Mesenchymal stem cell (in vitro differentiated cells and primary cell): ENCODE results near the gene MNX1.

ENCODE experiments used
- DNase-seq: peaks from one replicate; pipeline ENCODE4 v3.0.0-alpha.2; 2013
- H2AFZ ChIP-seq: one replicate; pipeline ENCODE4 v1.6.1; 2013; ENCODE audit warnings: low read depth, mild to moderate bottlenecking, control low read depth, inconsistent platforms, low read length, moderate library complexity
- H2AK5ac ChIP-seq: 2 replicates; pipeline ENCODE4 v1.6.1; 2013; ENCODE audit warnings: low read length, moderate library complexity, mild to moderate bottlenecking, inconsistent platforms; ENCODE audit not compliant: severe bottlenecking
- H2BK120ac ChIP-seq: one replicate; pipeline ENCODE4 v1.6.1; 2013; ENCODE audit warnings: low read depth, mild to moderate bottlenecking, inconsistent platforms, low read length, moderate library complexity
- H2BK12ac ChIP-seq, 2 experiments: one replicate each; pipeline ENCODE4 v1.6.1; 2013; ENCODE audit warnings: inconsistent platforms in 2 of 2, low read length in 2 of 2, mild to moderate bottlenecking in 2 of 2, moderate library complexity in 2 of 2, control low read depth in 1 of 2
- H2BK15ac ChIP-seq: one replicate; pipeline ENCODE4 v1.6.1; 2013; ENCODE audit warnings: mild to moderate bottlenecking, low read depth, inconsistent platforms; ENCODE audit not compliant: poor library complexity, severe bottlenecking
- H2BK5ac ChIP-seq: 2 replicates; pipeline ENCODE4 v1.6.1; 2013; ENCODE audit warnings: low read depth, mild to moderate bottlenecking, low read length, control low read depth, inconsistent platforms; ENCODE audit not compliant: poor library complexity, severe bottlenecking
- H3K14ac ChIP-seq, 2 experiments: one replicate each; pipeline ENCODE4 v1.6.1; 2013; ENCODE audit warnings: inconsistent platforms in 2 of 2, low read length in 2 of 2, control low read depth in 1 of 2, mild to moderate bottlenecking in 1 of 2, moderate library complexity in 1 of 2
- H3K18ac ChIP-seq, 2 experiments: one replicate each; pipeline ENCODE4 v1.6.1; 2013; ENCODE audit warnings: inconsistent platforms in 2 of 2, low read length in 2 of 2, control low read depth in 1 of 2, low read depth in 1 of 2, mild to moderate bottlenecking in 1 of 2
- H3K23ac ChIP-seq, 2 experiments: one replicate each; pipeline ENCODE4 v1.6.1; 2013; ENCODE audit warnings: inconsistent platforms in 2 of 2, low read length in 2 of 2, mild to moderate bottlenecking in 2 of 2, moderate library complexity in 2 of 2, control low read depth in 1 of 2
- H3K27ac ChIP-seq: 2 replicates; pipeline ENCODE4 v1.5.1; 2013; ENCODE audit warnings: mild to moderate bottlenecking, moderate library complexity, low read length, control low read depth, inconsistent platforms; ENCODE audit not compliant: poor library complexity, severe bottlenecking
- H3K27me3 ChIP-seq, 2 experiments: 2 replicates each; pipeline versions ENCODE4 v1.6.1 to v1.7.0; 2013; ENCODE audit warnings: low read length in 2 of 2, mild to moderate bottlenecking in 2 of 2, moderate library complexity in 2 of 2, control low read depth in 1 of 2, inconsistent platforms in 1 of 2; ENCODE audit not compliant: control insufficient read depth in 1 of 2, insufficient read depth in 1 of 2
- H3K36me3 ChIP-seq, 2 experiments: 2 replicates each; pipeline versions ENCODE4 v1.6.1 to v1.7.0; 2013; ENCODE audit warnings: low read length in 2 of 2, control low read depth in 1 of 2, inconsistent platforms in 1 of 2, low read depth in 1 of 2, mild to moderate bottlenecking in 1 of 2; ENCODE audit not compliant: insufficient read depth in 2 of 2, control insufficient read depth in 1 of 2
- H3K4ac ChIP-seq, 2 experiments: one replicate each; pipeline ENCODE4 v1.6.1; 2013; ENCODE audit warnings: inconsistent platforms in 2 of 2, low read length in 2 of 2, mild to moderate bottlenecking in 2 of 2, moderate library complexity in 2 of 2, control low read depth in 1 of 2, low read depth in 1 of 2
- H3K4me1 ChIP-seq: 2 replicates; pipeline ENCODE4 v1.6.1; 2013; ENCODE audit warnings: low read depth, low read length, control low read depth; ENCODE audit not compliant: control insufficient read depth, insufficient read depth
- H3K4me2 ChIP-seq: 2 replicates; pipeline ENCODE4 v1.6.1; 2013; ENCODE audit warnings: low read length, mild to moderate bottlenecking, inconsistent platforms; ENCODE audit not compliant: poor library complexity, severe bottlenecking
- H3K4me3 ChIP-seq, 2 experiments: 2 replicates each; pipeline versions ENCODE4 v1.5.1 to v1.7.0; 2013; ENCODE audit warnings: low read length in 2 of 2, mild to moderate bottlenecking in 2 of 2, control low read depth in 1 of 2, low read depth in 1 of 2; ENCODE audit not compliant: insufficient read depth in 1 of 2
- H3K79me1 ChIP-seq: replicated peaks from 2 replicates; pipeline ENCODE4 v1.6.1; 2013; ENCODE audit warnings: mild to moderate bottlenecking, control low read depth, low read length, inconsistent platforms; ENCODE audit not compliant: poor library complexity, severe bottlenecking
- H3K9ac ChIP-seq: 2 replicates; pipeline ENCODE4 v1.7.0; 2013; ENCODE audit warnings: mild to moderate bottlenecking, low read length, moderate library complexity
- H3K9me3 ChIP-seq: 2 replicates; pipeline ENCODE4 v1.7.0; 2013; ENCODE audit warnings: mild to moderate bottlenecking, low read length; ENCODE audit not compliant: control insufficient read depth
- H4K8ac ChIP-seq: one replicate; pipeline ENCODE4 v1.6.1; 2013; ENCODE audit warnings: inconsistent platforms, mild to moderate bottlenecking, low read length, moderate library complexity
- H4K91ac ChIP-seq: one replicate; pipeline ENCODE4 v1.6.1; 2013; ENCODE audit warnings: mild to moderate bottlenecking, low read length, inconsistent platforms
- WGBS: methylation state at CpG from one replicate; pipeline ENCODE4 v1.1.7; 2013; ENCODE audit warnings: mixed read lengths; 5-methylcytosine and 5-hydroxymethylcytosine counted together

The MNX1 gene

DNA sequence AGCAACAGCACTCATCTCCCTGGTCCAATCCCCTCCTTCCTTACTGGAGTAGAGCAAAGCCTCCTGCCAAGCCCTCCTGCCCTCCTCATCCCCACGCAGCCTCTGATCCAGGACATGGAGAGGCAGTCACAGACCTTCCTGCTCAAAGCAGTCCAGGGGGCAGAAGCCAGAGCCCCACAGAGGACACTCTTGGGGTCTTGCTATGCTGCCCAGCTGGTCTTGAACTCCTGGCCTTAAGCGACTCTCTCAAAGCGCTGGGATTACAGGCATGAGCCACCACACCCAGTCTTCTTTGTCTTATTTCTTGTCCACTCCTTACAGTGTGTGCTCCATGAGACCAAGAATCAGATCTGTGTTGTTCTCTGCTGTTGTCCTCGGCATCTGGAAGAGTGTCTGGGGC is 26.6 kb upstream of the MNX1 start:
- no peak overlapping the region for H3K4me2 ChIP-seq
- H2BK15ac ChIP-seq = no peak overlapping the region
- H3K9me3 ChIP-seq = peaks cover 17% of the 10 kb centered on the region
- H2BK120ac ChIP-seq = no peak overlapping the region
- no peaks in the 10 kb centered on the region for H3K36me3 ChIP-seq
- no peak overlapping the region for H3K27ac ChIP-seq
- H3K27me3 ChIP-seq = peaks cover 0 to 35% of the 10 kb centered on the region in 2 experiments
- H3K4me3 ChIP-seq = no peak overlapping the region
- no peak overlapping the region for H3K14ac ChIP-seq
- H4K91ac ChIP-seq = no peak overlapping the region
- no peak overlapping the region for H3K18ac ChIP-seq
- WGBS = 91% methylated on average over 4 of the region's 4 CpGs
- no peak overlapping the region for H3K9ac ChIP-seq
- H3K4ac ChIP-seq = no peak overlapping the region
- H3K23ac ChIP-seq = no peak overlapping the region
- H4K8ac ChIP-seq = no peak overlapping the region
- H3K79me1 ChIP-seq = no peaks in the 10 kb centered on the region
- H2BK5ac ChIP-seq = no peak overlapping the region
- no peak overlapping the region for H2BK12ac ChIP-seq
- no peak for DNase-seq
- no peak overlapping the region for H2AK5ac ChIP-seq
- no peak overlapping the region for H2AFZ ChIP-seq
- H3K4me1 ChIP-seq = no peaks in the 10 kb centered on the region

- no CpG with 5 or more reads among the region's 1 CpG for WGBS
- H3K4me1 ChIP-seq = no peaks in the 10 kb centered on the region
- no peak for DNase-seq
- no peak overlapping the region for H3K4ac ChIP-seq
- H3K27me3 ChIP-seq = peaks cover 0 to 42% of the 10 kb centered on the region in 2 experiments
- H4K8ac ChIP-seq = no peak overlapping the region
- H3K4me3 ChIP-seq = no peak overlapping the region
- H2BK120ac ChIP-seq = no peak overlapping the region
- no peak overlapping the region for H2BK5ac ChIP-seq
- H3K79me1 ChIP-seq = no peaks in the 10 kb centered on the region
- H3K4me2 ChIP-seq = no peak overlapping the region
- no peak overlapping the region for H3K14ac ChIP-seq
- no peak overlapping the region for H2BK12ac ChIP-seq
- no peaks in the 10 kb centered on the region for H3K36me3 ChIP-seq
- H2BK15ac ChIP-seq = no peak overlapping the region
- H3K23ac ChIP-seq = no peak overlapping the region
- H2AK5ac ChIP-seq = no peak overlapping the region
- H3K9me3 ChIP-seq = peaks cover 17% of the 10 kb centered on the region
- H3K27ac ChIP-seq = no peak overlapping the region
- H3K9ac ChIP-seq = no peak overlapping the region
- no peak overlapping the region for H3K18ac ChIP-seq
- H4K91ac ChIP-seq = no peak overlapping the region
- H2AFZ ChIP-seq = no peak overlapping the region
Measured at GRCh38 chr7:157035979-157036378, 25.5 kb upstream of the MNX1 start.

- Histone ChIP-seq H2BK5ac (no peak overlapping the region), H3K27ac (no peak overlapping the region), H3K23ac (no peak overlapping the region), H2BK120ac (no peak overlapping the region), H3K79me1 (no peaks in the 10 kb centered on the region), H2BK15ac (no peak overlapping the region), H2AFZ (no peak overlapping the region), H3K9ac (no peak overlapping the region), H3K9me3 (peaks cover 17% of the 10 kb centered on the region), H2BK12ac (no peak overlapping the region), H3K18ac (no peak overlapping the region), H3K36me3 (no peaks in the 10 kb centered on the region), H4K91ac (no peak overlapping the region), H2AK5ac (no peak overlapping the region), H3K4me3 (no peak overlapping the region), H3K4me2 (no peak overlapping the region), H4K8ac (no peak overlapping the region), H3K27me3 (peaks cover 0 to 42% of the 10 kb centered on the region in 2 experiments), H3K14ac (no peak overlapping the region), H3K4ac (no peak overlapping the region), H3K4me1 (no peaks in the 10 kb centered on the region)
- DNase-seq = no peak
- 87% methylated on average over 8 of the region's 8 CpGs for WGBS
Measured at GRCh38 chr7:157035302-157035701, 24.8 kb upstream of the MNX1 start.

DNA sequence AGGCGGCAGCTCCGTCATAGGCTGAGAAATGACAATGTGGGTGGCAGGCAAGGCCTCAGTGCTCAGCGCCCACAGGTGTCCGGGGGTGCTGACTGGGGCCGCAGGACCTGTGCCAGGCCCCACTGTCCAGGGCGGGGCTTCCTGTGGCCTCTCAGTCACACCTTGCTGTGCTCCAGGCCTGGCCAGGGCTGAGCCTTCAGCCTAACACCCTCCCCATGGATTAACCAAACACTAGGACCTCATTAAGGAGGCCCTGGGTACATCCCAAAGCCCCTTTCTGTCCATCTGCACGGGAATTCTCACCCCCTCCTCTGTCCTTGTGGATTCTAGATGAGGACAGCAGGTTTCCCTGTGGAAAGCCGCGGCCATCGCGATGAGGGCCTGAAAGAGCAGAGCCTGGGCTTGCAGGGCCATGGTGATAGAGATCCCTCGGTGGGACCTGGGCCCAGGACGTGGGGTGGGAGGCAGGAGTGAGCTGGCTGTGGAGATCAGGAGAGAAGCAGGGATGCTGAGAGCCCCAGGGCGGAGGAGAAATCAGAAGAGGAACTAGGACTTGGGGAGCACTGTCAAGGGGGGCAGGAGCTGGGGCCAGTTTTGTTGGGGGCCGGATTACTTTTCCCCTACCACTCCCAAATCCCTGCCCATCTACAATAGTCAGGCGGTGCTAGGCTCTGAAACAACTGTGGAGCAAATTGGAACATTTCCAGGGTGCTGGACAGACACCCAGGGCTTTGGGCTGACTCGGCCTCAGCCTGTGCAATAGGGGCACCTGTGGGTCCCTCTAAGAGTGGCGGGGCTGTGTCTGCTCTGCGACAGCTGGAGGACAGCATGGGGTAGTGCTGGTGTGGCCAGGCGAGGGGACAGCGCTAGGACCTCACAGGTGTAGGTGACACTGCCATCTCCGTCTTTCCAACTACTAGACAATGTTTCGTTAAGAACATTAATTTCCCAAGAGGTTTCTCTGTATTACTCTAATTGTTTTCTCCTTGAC is 23.3 kb upstream of the MNX1 start:
- Histone ChIP-seq H3K4me2 (no peak overlapping the region), H3K79me1 (no peaks in the 10 kb centered on the region), H3K4me3 (no peak overlapping the region), H2AK5ac (no peak overlapping the region), H2BK5ac (no peak overlapping the region), H3K27ac (no peak overlapping the region), H4K8ac (no peak overlapping the region), H3K4me1 (no peaks in the 10 kb centered on the region), H2BK120ac (no peak overlapping the region), H4K91ac (no peak overlapping the region), H2BK12ac (no peak overlapping the region), H3K23ac (no peak overlapping the region), H3K4ac (no peak overlapping the region), H3K36me3 (no peaks in the 10 kb centered on the region), H3K14ac (no peak overlapping the region), H3K27me3 (peaks cover 4 to 45% of the 10 kb centered on the region in 2 experiments), H3K9me3 (peaks cover 17% of the 10 kb centered on the region), H2AFZ (no peak overlapping the region), H3K18ac (no peak overlapping the region), H2BK15ac (no peak overlapping the region), H3K9ac (no peak overlapping the region)
- DNase-seq = no peak
- WGBS = 82% methylated on average over 18 of the region's 23 CpGs
